Measurements from ENCODE around the gene TXNDC15.

DNA sequence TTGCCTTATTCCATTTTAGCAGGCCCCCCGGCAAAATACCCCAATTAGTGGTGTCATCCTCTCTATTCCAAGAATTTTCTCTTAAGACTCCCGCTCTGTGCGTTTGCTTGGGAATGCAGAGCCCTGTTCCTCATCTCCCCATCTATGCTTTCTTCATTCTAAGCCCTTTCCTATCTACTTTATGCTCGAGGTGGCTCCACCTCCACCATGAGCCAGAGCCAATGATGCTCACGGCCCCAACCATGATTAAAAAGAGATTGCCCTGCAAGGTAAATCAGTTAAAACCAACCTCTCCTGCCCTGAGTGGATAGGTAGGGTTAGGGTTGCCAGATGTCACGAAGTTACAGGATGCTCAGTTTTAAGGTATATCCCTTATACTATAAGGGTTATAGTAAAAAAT lies 677 bp upstream of the TXNDC15 start:
- TF ChIP-seq RXRA (IDR thresholded peaks at IDR 0.05) (no peak), JUND (IDR thresholded peaks at IDR 0.05) (no peak)
- TF ChIP-seq, protein P1, sequence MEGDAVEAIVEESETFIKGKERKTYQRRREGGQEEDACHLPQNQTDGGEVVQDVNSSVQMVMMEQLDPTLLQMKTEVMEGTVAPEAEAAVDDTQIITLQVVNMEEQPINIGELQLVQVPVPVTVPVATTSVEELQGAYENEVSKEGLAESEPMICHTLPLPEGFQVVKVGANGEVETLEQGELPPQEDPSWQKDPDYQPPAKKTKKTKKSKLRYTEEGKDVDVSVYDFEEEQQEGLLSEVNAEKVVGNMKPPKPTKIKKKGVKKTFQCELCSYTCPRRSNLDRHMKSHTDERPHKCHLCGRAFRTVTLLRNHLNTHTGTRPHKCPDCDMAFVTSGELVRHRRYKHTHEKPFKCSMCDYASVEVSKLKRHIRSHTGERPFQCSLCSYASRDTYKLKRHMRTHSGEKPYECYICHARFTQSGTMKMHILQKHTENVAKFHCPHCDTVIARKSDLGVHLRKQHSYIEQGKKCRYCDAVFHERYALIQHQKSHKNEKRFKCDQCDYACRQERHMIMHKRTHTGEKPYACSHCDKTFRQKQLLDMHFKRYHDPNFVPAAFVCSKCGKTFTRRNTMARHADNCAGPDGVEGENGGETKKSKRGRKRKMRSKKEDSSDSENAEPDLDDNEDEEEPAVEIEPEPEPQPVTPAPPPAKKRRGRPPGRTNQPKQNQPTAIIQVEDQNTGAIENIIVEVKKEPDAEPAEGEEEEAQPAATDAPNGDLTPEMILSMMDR (IDR thresholded peaks at IDR 0.05; ENCODE audit: low read depth, low read length, missing input control): no peak

Measured in liver (tissue), 3 donors.